Esophagus mucosa (tissue), 1 donor: Measurements from ENCODE around the gene OSBPL3. TPM values are rescaled to one million over a fixed set of nuclear protein-coding genes. Genes with fewer than 3 reads are reported as not detected.
A peak's percentile ranks its signal among the peaks of the same experiment; 100 is the strongest.

Experiments
- ATAC-seq: fragments of 200-7000 bp; cut with Tn5 transposase; one replicate; pipeline ENCODE4 v1.9.1; 2020
- total RNA-seq: library from RNA; stranded (reverse); gene quantifications from one replicate; pipeline ENCODE4 v1.2.4, GENCODE V29; 2023
- donor health status: DM: yes; HTN: yes; CAD: no.

The OSBPL3 gene
- total RNA-seq, 1 donor from 2014 or later, result 16.1 TPM

DNA sequence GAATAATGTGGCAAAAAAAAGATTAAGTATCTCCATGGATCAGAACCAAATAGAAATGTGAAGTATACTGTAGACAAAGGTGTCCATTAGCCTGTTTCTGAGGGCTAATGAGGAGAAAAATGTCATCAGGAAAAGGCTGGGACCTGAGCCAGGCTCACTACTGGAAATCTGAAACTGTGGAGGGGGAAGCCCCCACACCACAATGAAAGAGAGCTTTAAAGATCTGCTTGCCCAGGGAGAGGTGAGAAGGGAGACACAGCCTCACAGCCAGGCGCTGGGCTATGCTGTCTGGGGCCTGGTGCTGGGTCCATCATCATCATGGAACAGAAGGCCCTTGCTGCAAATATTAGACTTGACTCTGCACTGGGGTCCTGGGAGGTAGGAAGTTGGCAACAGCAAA lies 90.4 kb downstream of the OSBPL3 start:
- no peak for ATAC-seq

DNA sequence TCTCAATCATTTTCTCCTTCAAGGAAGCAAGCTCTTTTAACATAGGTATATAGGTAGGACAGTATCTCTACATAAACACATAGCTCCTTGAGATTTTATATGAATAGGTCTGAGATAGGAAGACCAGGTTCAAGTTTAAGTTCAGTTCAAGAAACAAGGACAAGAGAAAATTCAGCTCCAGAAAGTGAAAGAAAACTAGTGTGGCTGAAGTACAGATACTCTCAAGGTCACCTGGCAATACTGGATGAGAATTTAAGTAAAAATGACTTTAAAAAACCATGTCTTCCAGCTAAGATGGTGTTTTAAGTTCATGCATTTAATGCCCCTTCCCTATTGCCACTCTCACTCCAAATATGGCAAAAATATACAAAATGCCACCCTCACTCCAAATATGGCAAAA lies 91.3 kb downstream of the OSBPL3 start:
- no peak for ATAC-seq

GRCh38 chr7:24885716-24886115 lies 94.3 kb downstream of the OSBPL3 start:
- no peak for ATAC-seq

- no peak for ATAC-seq
These were observed 94.7 kb downstream of the OSBPL3 start for GRCh38 chr7:24885305-24885704.

GRCh38 chr7:24884401-24884800 lies 95.6 kb downstream of the OSBPL3 start:
- no peak for ATAC-seq

- ATAC-seq, result no peak
These were observed 96.4 kb downstream of the OSBPL3 start for GRCh38 chr7:24883622-24884013.

GRCh38 chr7:24882989-24883621 lies 96.9 kb downstream of the OSBPL3 start:
- ATAC-seq, result peak; percentile 46

- ATAC-seq, result no peak
These were observed 98.4 kb downstream of the OSBPL3 start for GRCh38 chr7:24881623-24882022.

DNA sequence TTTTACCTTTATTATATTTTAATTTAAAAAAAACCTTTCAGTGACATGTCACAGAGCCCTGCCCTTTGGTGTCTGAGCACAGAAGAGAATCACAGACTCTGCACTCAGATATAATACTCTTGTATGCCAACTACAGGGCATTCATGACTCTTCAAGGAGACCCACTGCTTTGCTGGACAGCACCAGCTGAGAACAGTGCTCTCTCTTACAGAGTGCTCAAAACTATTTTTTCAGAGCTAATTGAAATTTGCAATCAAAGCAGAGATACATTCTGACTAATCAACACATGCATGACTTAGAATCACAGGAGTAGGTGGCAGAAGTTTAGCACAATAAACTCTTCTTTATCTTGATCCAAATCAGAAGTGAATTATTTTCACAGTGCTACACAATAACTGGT lies 99.1 kb downstream of the OSBPL3 start:
- ATAC-seq, result no peak

DNA sequence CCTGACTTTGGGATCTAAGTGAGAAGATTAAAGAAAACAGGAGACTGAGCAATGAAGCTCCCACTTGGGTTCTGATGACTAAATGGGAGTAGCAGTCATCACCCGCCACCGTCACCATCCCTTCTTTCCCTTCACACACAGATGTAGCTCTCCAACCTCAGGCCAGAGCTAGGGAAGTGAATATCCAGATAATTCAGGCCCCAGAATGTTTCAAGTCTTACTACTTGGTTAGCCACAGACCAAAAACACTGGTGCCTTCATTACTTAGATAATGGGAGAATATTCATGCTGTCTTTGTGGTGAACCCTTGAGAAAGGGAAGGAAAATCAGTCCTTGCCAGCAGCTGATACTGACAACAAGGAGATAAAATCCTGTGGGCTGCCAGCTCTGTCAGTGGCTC lies 100.7 kb downstream of the OSBPL3 start:
- ATAC-seq, result no peak

DNA sequence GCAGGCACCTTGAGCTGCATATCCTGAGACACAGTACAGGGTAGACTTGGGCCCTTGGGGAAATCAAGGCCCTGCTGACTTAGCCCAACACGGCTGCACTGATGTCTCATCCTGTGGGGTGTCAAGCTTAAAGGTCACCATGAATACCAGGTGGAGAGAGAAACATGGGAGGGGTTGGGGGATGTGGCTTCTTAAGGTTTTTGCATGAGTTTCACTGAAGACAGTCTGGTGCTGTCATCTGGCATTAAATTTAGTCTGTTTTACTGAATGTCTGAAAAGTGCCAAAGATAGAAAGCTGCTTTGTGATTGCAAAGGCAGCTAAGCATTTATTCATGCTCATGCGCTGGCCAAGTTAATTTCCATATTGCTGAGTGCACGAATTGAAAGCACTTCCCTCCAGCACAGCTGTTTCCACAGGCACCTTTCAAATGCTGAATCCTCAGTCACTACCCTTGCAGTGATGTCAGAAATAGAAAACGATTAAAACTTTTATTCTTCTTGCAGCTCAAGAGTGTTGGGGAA lies 102.1 kb downstream of the OSBPL3 start:
- peak; percentile 39 for ATAC-seq

- ATAC-seq, result no peak
These were observed 105.2 kb downstream of the OSBPL3 start for GRCh38 chr7:24874791-24875190.

- ATAC-seq, result no peak
These were observed 106.0 kb downstream of the OSBPL3 start for GRCh38 chr7:24873944-24874343.

DNA sequence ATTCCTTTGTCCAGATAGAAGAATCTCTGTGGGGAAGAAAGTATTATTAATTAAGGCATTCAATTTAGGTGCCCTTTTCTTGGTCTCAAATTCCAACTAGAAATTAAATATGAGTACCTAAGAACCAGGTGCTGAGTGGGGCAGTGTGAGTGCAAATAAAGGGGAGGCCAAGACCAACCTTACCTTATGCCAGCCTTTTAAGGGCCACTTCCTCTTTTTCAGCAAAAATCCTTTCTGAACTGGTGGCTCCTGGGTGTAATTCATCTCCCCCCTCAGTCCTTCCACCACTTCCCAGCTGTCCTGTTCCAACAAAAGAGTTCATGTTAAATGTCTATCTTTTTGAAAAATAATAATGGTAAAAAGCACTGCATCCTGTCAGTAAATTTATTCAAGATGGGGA lies 108.2 kb downstream of the OSBPL3 start:
- ATAC-seq, result no peak

DNA sequence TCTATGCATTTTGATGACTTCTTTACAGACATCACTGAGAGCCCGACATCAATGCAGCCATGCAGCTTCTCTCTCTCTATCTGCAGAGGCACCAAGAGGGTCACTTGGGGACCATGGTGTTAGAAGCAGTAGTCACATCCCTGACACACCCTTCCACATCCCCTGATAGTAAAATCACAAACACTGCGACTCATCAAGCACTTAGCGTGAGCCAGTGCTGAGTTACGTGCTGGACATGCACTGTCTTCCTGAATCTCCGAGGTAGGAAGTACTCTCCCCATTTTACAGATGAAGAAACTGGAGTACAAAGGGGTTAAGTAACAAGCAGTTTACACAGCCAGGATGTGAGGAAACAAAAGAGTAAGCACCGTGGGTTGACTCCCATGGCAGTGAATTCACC lies 109.2 kb downstream of the OSBPL3 start:
- no peak for ATAC-seq

DNA sequence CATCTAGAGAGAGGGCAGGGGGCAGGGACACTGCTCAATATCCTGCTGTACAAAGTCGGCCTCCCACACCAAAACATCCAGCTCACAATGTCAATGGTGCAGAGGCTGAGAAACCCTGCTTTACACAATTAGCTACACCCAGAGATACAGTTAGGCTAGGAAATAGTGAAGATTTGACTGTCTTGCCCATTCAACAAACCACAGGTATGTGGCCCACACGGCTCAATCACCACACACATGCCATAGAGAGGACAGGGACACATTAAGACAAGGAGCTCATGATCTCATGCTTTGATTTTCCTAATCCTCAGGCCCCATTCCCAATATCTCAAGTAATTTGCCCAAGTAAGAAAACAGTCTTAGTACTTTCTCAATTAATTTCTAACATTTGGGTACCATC lies 110.4 kb downstream of the OSBPL3 start:
- ATAC-seq, result no peak

- no peak for ATAC-seq
These were observed 111.2 kb downstream of the OSBPL3 start for GRCh38 chr7:24868741-24869140.

- ATAC-seq, result no peak
These were observed 113.9 kb downstream of the OSBPL3 start for GRCh38 chr7:24866004-24866615.

- no peak for ATAC-seq
These were observed 115.7 kb downstream of the OSBPL3 start for GRCh38 chr7:24864214-24864817.

GRCh38 chr7:24863626-24864025 lies 116.4 kb downstream of the OSBPL3 start:
- no peak for ATAC-seq

DNA sequence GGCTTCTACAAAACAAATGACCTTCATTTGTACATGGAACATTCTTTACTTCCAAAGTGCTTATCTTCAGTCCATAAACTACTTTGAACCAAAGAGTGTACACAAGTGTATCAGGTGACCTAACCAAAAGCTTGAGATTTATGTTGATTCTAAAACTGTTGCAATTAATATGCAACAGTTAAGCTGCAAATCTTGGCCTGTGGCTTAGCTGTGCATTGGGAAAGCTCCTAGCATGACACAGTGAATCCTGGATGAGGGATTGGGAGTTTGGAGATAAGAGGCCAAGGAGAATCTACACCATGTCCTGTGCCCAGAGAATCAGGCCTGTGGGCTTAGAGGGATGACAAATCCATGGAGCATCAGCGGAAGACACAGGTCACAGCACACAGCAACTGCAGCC lies 117.5 kb downstream of the OSBPL3 start:
- no peak for ATAC-seq

DNA sequence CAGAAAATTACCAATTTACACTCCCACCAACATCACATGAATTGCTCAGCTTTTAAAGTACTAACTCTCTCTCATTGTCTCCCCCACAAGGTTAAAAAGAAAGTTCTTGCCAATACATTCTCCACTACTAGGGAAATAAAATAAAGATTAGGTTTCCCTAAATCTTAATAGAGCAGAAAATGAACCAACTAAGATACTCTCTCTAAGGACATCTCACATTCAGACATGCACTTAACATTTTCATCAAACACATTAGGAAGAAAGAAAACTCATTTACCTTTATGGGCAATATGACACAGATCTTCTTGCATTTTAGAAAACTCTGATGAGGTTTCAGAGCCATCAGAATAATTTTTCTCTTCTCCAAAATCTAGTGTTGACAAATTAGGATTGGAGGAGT lies 118.6 kb downstream of the OSBPL3 start:
- no peak for ATAC-seq

- no peak for ATAC-seq
These were observed 119.4 kb downstream of the OSBPL3 start for GRCh38 chr7:24860611-24861010.
